NT2/D1 (cell line): Measurements from ENCODE around the gene YOD1.

Experiments
- SUZ12 ChIP-seq: IDR thresholded peaks from 2 replicates; pipeline ENCODE4 v1.6.1; 2011; ENCODE audit not compliant: insufficient read length, insufficient read depth; ENCODE audit errors: extremely low read depth
- YY1 ChIP-seq: IDR thresholded peaks from 2 replicates; pipeline ENCODE4 v1.6.1; 2011; ENCODE audit not compliant: insufficient read length, insufficient read depth
- ZNF274 ChIP-seq: IDR thresholded peaks from 2 replicates; pipeline ENCODE4 v1.6.1; 2011; ENCODE audit warnings: mild to moderate bottlenecking, low read depth, low read length

DNA sequence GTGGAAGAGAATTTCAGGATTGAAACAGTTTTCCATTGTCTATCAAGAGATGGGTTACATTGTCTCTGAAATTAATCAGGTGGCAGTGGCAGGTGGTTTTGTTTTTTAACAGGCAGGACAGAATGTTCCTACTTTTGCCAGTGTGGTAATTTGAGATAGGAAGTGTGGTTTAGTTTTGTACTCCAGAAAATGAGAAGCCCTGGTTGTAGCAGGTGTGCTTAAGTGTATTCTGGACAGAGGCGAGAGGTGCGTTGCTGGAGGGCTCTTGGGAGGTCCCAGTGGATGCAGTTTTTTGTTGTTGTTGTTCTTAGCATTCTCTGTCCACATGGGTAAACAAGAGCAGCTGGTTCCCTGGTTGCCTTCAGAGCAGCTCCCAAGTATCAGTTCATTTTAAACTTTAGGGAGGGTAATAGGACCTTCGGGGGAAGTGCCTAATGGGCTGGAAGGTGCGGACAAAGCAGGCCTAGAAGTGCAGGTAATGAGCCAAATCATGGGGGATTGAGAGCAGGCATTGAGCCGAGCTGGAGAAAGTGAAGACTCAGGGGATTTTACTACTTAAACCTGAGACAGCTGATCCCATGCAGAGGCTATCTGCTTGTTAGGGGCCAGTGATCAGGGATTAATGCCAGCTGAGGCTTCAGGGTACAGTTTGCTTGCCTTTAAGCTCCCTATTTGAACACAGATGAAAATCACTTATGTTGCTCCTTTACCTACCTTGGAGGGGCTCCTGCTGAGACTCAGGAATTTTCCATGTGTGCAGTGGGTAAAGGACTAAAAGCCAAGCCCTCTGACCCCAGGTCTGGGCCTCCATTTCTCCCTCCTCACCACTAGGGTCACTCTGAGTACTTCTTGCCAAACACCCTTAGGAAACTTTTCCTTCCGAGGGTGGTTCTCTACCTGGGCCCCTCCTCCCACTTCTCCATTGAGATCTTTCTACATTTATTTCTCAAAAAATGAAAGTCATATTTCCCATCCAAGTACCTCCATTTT, 8.2 kb upstream of the YOD1 start:
- TF ChIP-seq ZNF274, result no peak
- no peak for TF ChIP-seq YY1
- TF ChIP-seq SUZ12, result no peak
